SH-SY5Y (cell line): ENCODE results near the gene FCF1.

Source experiments
- GATA2 ChIP-seq: IDR thresholded peaks from 2 replicates; pipeline ENCODE4 v1.6.1; 2011; ENCODE audit warnings: mild to moderate bottlenecking, low read depth, low read length
- GATA3 ChIP-seq: IDR thresholded peaks from 2 replicates; pipeline ENCODE4 v1.6.1; 2011; ENCODE audit warnings: low read depth, mild to moderate bottlenecking, low read length, moderate library complexity

FCF1 gene

DNA sequence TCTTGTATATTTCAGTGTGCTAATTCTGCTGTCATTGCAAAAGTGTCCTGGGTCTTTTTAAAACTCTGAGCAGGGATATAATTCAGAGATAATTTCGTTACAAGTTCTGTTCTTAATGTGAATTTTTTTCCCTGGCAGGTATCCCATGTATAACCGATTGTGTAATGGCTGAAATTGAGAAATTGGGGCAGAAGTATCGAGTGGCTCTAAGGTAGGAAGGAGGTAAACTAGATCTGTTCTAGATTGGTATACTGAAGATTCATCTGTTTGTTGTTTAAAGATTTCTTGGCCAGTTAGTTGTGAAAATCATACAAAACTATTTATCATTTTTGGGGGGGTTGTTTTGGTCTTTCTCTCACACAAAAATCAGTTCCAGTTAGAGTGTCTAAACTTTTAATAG lies 10.2 kb downstream of the FCF1 start:
- TF ChIP-seq GATA3: no peak
- TF ChIP-seq GATA2: no peak

DNA sequence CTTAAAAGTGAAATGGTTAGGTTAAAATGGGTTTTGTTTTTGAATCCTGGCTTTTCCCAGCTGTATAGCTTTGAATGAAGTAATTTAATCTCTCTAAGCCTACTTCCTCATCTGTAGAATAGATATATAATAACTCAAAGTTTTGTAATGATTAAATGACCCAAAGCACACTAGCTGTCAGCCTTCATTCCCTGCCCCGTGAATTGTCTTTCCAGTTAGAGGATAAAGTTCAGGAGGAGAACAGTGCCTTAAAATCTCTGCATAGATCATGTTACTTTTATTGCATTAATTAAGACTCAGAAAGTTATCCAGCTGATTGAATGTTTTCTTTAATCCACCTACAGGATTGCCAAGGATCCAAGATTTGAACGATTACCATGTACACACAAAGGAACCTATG lies 19.4 kb downstream of the FCF1 start:
- TF ChIP-seq GATA3: no peak
- TF ChIP-seq GATA2: no peak

DNA sequence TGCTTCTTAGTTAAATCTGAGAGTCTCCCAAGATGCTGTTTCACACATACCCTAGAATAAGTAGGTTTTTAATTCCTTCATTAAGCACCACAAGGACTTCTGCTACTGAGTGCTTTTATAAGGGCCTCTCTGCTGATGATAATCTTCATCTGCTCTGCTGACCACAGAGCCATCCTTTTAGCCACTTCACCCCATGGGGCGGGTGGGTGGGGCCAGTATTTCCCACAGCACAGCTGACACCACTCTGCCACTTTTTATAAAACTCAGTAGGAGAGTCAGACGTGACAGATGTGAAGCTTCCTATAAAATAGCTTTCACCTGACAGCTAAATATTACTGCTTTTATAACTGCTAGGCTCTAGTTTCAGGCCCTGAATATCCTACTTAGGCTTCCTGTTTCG lies 20.3 kb downstream of the FCF1 start:
- TF ChIP-seq GATA3: no peak

DNA sequence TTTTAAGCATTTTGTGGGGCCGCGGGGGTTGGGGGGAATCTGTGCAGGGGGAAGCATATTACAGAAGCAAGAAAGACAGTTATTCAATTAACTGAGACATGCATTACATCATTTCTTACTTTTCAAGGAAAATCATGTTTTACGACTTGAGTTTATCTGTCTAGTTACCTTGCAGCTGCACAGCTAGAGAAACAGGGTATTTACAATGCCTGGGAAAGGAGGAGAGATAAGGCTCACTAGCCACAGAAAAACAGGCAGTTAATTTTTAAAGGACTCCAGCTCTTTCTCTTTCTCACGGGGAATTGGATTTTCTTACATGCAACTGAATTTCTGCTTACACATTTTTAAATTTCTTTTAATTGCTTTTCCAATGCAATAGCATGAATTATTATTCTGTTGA lies 22.2 kb downstream of the FCF1 start:
- TF ChIP-seq GATA2 (no peak), GATA3 (no peak)

DNA sequence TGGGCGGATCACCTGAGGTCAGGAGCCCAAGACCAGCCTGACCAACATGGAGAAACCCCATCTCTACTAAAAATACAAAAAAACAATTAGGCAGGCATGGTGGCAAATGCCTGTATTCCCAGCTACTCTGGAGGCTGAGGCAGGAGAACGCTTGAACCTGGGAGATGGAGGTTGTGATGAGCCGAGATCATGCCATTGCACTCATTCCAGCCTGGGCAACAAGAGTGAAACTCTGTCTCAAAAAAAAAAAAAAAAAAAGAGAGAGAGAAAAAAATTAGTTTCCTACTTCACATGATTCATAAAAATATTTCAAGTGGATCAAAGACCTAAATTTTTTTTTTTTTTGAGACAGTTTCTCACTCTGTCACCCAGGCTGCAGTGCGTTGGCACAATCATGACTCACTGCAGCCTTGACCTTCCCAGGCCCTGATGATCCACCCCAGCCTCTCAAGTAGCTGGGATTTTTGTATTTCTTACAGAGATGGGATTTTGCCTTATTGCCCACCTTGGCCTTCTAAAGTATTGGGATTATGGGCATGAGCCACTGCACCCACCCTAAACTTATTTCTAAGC lies 24.9 kb downstream of the FCF1 start:
- no peak for TF ChIP-seq GATA2
- TF ChIP-seq GATA3: no peak

DNA sequence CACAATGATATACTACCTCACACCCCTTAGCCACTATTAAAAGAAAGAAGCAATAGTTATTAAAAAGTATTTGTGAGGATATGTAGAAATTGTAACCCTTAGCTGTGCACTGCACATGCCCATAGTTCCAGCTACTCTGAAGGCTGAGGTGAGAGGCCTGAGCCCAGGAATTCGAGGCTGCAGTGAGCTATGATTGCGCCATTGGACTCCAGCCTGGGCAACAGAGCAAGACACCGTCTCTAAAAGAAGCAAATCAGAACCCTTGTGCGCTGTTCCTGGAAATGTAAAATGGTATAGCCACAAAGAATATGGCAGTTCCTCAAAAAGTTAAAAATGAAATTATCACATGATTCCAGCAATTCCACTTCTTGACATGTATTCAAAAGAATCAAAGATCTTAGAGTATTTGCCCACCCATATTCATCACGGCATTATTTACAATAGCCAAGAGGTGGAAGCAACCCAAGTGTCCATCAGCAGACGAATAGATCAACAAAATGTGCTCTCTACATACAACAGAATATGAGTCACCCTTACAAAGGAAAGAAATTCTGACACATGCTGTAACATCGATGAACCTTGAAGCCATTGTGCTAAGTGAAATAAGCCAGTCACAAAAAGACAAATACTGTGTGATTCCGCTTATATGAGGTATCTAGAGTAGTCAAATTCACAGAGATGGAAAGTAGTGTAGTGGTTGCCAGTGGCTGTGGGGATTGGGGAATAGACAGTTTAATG lies 26.5 kb downstream of the FCF1 start:
- no peak for TF ChIP-seq GATA3
- TF ChIP-seq GATA2: no peak

DNA sequence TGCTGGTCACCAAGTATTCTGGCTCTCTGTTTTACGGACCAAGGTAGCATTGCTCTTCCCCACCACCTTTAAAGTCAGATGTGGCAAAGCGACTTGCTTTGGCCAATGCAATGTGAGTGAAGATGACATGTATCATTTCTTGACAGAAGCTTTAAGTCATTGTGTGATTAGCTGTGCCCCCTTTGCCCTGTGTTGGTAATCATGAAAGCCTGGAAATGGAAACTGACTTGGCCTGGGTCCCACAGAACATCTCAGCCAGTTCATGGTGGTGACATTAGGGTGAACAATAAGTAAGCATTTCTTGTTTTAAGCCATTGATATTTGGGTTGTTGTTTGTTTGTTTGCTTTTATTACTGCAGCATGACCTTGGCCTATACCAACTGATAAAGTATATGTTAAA lies 34.3 kb downstream of the FCF1 start:
- TF ChIP-seq GATA3: no peak
- no peak for TF ChIP-seq GATA2

DNA sequence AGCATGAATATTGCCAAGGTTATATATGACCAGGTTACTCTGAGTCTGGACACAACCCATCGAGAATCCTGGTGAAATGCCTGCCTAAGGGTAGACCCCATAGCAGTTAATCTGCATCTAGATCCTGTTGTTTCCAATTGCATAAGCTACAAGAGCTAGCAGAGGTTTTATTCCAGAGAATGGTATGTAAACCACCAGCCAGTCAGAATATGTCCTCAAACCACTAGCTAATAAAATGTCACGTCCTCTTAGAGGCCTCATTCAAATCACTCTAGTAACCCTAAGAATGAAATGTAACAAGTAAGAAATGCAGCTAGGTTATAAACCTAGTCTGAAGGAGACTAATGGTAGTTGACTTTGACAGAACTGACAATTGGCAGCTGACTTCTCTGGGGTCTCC lies 41.2 kb downstream of the FCF1 start:
- no peak for TF ChIP-seq GATA3
- no peak for TF ChIP-seq GATA2

- TF ChIP-seq GATA3: no peak
- TF ChIP-seq GATA2: no peak
Observed at GRCh38 chr14:74754899-74755298, 42.0 kb downstream of the FCF1 start.

DNA sequence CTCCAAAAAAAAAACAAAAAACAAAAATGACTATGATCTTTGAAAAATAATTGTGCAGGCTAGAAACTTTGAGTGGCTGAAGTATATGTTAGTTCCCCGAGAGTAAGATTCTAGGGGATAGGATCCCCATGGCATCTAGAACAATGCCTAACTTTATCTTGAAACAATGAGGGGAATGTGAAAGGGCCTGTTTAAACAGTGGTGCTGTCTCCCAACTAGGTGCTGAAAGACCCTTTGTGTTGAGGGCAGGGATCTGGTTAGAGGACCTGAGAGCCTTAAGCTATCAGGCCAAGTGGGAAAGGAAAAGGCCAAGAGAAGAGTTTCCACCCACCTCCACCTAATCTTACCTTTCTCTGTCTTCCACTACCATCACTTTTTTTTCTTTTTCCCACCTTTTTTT lies 43.4 kb downstream of the FCF1 start:
- no peak for TF ChIP-seq GATA2
- TF ChIP-seq GATA3: no peak

GRCh38 chr14:74762917-74763802 lies 50.2 kb downstream of the FCF1 start, which contains the start of gene YLPM1:
YLPM1 (plus strand) TSS chr14:74763316; CDS start chr14:74763490, 174 bp downstream.
- TF ChIP-seq GATA2 (peak; percentile 95), GATA3 (peak; percentile 93)

GRCh38 chr14:74763803-74764531 lies 51.0 kb downstream of the FCF1 start:
- no peak for TF ChIP-seq GATA2
- TF ChIP-seq GATA3: no peak

GRCh38 chr14:74765721-74766120 lies 52.8 kb downstream of the FCF1 start:
- TF ChIP-seq GATA3: no peak
- TF ChIP-seq GATA2: no peak

DNA sequence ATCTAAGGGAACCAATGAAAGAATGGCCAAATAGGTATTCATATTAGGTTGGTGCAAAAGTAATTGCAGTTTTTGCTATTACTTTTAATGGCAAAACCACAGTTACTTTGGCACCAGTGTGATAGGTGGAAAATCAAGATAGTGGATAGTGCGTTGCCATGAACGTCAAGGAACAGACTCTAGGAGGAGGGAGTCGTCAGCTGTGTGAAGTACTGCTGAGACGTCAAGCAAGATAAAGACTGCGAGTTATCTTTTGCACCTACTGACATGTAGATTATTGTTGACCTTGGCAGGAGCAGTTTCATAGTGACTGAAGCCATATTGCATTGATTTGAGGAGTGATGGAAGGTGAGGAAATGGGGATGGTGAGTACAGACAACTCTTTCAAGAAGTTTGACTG lies 58.5 kb downstream of the FCF1 start:
- TF ChIP-seq GATA3 (no peak), GATA2 (no peak)

GRCh38 chr14:74784634-74785033 lies 71.7 kb downstream of the FCF1 start:
- TF ChIP-seq GATA3 (no peak), GATA2 (no peak)
